ENCODE data around the gene SDK2. TPM values are rescaled to one million over a fixed set of nuclear protein-coding genes. Genes with fewer than 3 reads are reported as not detected.

SDK2 gene
- total and polyA plus RNA-seq, 2 of the 8 experiments (the other 6 are each of a cell fraction or from before 2014, with no cell fraction given), result 3.9 to 4.1 TPM

- TF ChIP-seq EP300 (IDR thresholded peaks at IDR 0.05; ENCODE audit: borderline replicate concordance in 1 of 2, low read depth in 2 of 2, low read length in 2 of 2) (peak in 1 of 2 experiments; percentile 81; a peak in 1 of 3 replicates), ASH2L (IDR thresholded peaks at IDR 0.05; ENCODE audit: low read length) (peak; percentile 75), FOSL1 (IDR thresholded peaks at IDR 0.05; ENCODE audit: insufficient read depth, low read depth, low read length) (no peak), SIN3A (conservative IDR thresholded peaks at IDR 0.05 in 1 of 2, IDR thresholded peaks at IDR 0.05 in 1 of 2; ENCODE audit: low read depth in 1 of 2, low read length in 2 of 2) (0 out of 4 replicates have a peak, but pooled peaks of 1 of the 2 experiments have one; percentile 12), TAF1 (IDR thresholded peaks at IDR 0.05; ENCODE audit: low read depth, low read length) (peak; percentile 62; the same call in 1 of the 2 replicates), CTBP2 (IDR thresholded peaks at IDR 0.05; ENCODE audit: borderline replicate concordance, insufficient read depth, insufficient read length, low read length) (no peak)
Measured at GRCh38 chr17:73343168-73343634, 301.0 kb downstream of the SDK2 start (continued).
